Effector CD4-positive, alpha-beta T cell (primary cell): ENCODE results near the gene IRX6. TPM values are rescaled to one million over a fixed set of nuclear protein-coding genes. Genes with fewer than 3 reads are reported as not detected.

Experiments
- DNase-seq: peaks from one replicate; pipeline ENCODE4 v3.0.0-alpha.2; 2020
- total RNA-seq: gene quantifications from one replicate; lab custom pipeline; 2026; lab: John Stamatoyannopoulos, UW

Gene IRX6
- total RNA-seq = not detected

DNA sequence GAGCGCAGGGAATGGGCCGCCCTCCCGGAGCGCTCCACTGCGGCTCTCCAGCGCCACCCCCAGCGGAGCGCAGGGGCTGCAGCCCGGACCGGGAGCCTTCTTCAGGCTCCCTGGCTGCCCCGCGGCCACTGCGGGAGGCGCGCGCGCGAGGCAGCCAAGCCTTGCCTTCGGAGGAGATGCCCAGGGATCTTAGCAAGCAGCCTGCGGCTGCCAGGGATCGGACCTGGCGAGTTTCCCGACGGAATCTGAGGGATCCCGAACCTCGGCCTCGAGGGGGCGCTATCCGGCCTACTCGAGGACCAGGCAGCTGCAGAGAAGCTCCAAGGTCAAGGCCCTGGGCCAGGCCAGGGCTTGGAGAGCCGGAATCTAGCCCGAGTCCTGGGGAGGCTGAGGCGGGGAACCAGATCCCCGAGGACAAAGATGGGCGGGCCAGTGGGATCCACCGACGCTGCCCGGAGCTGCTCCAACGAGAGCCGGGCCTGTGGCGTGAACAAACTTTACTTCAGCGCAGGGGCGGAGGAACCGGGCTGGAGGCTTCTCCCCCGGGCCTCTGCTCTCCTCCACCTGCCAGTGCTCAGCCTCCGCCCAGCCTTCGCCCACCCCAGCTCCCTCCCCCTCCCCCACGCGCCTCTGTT lies at the start of gene IRX6:
Gene IRX6 (plus strand): TSS at position 567 of the 635 bp plus-strand sequence. CDS start 889 bp downstream, outside the sequence.
- no peak for DNase-seq

GRCh38 chr16:55274391-55274790 lies 49.6 kb upstream of the IRX6 start:
- no peak for DNase-seq

- DNase-seq = no peak
These were observed 48.8 kb upstream of the IRX6 start for GRCh38 chr16:55275167-55275566.

DNA sequence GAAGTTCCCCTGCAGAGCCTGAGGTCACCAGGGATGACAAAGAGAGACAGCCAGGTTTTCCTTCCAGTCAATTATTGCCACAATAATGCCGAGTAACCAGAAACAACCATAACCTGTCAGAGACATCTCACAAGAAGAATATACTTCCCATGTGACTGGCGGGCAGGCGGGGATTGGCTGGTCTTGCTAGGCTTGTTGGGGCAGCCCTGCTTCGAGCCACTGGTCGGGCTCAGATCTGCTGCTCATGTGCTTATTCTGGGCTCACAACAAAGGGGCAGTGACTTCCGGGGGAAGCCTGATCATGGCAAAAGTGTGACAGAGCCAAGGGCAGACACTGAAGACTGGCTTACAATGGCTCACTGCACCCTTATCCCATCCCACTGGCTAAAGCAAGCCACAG lies 48.1 kb upstream of the IRX6 start:
- no peak for DNase-seq

GRCh38 chr16:55277536-55277935 lies 46.5 kb upstream of the IRX6 start:
- no peak for DNase-seq

GRCh38 chr16:55279598-55279997 lies 44.4 kb upstream of the IRX6 start:
- DNase-seq = no peak

GRCh38 chr16:55280587-55280986 lies 43.4 kb upstream of the IRX6 start:
- DNase-seq = no peak

DNA sequence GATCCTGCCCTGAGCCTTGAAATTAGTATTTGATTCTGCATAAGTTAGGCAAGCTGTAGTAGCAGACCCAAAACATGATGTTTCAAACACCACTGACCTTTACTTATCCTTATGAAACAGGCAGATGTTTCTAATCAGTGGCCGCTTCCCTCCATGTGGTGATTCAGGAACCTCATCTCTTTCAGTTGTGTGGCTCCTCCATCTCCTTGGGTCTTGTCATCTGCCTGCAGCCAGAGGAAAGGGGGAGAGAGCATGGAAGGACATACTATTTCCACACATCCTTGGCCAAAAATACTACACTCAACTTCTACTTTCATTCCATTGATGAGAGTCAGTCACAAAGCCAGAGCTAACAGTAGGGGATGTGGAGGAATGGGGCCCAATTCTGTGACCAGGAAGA lies 41.6 kb upstream of the IRX6 start:
- DNase-seq = no peak

GRCh38 chr16:55283812-55284717 lies 39.9 kb upstream of the IRX6 start:
- no peak for DNase-seq

DNA sequence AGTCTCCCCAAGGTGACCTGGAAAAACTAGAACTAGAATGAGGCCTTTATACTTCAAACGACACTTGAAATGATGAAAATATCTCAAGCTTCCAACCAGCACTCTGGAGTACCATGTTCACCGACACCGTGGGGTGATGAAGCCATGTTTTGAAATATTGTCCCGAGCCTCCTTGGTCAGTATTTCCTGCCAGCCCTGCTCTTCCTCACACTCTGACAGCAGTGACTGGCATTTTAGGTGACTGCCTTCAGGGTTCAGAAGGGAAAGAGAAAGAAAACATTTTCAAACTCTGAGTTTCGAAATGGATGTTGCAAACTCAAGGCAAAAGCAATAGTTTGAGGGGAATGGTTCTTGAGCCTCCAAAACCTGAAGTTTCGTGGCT lies 39.3 kb upstream of the IRX6 start:
- DNase-seq = no peak

DNA sequence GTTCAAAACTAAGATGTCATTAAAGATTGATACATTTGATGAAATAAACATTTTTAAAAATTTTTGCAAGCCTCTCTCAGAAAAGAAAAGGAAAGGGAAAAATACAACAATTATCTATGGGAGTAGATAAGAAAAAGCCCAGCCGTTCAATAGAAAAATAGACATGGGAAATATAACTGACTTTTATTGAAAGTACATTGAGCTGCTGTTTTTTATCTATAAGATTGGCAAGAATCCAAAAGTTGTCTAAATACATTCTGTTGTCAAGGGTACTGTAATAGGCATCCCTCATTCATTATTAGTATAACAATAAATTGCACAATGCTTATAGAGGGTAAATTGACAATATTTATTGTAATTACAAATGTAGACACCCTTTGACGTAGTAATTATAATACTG lies 38.4 kb upstream of the IRX6 start:
- DNase-seq = no peak

DNA sequence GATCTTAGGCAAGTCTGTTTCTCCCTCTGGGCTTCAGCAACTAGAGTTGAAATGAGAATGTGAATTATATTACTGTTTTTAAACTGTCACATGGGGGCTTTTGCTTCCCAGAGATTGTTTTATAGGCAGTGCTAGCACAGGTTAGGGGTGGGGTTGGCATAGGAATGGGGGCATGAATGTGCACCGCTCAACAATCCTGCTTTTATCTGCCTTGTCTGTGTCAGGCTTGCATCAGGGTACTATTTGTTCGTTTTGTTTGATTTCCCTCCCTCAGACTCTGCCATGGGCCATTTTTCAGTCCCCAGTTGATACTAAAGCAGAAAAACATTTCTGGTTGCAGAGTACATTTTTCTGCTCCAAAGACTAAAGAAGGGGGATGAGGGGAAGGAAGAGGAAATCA lies 34.6 kb upstream of the IRX6 start:
- DNase-seq = no peak

GRCh38 chr16:55291847-55292246 lies 32.2 kb upstream of the IRX6 start:
- no peak for DNase-seq

GRCh38 chr16:55292491-55292890 lies 31.5 kb upstream of the IRX6 start:
- DNase-seq = no peak

DNA sequence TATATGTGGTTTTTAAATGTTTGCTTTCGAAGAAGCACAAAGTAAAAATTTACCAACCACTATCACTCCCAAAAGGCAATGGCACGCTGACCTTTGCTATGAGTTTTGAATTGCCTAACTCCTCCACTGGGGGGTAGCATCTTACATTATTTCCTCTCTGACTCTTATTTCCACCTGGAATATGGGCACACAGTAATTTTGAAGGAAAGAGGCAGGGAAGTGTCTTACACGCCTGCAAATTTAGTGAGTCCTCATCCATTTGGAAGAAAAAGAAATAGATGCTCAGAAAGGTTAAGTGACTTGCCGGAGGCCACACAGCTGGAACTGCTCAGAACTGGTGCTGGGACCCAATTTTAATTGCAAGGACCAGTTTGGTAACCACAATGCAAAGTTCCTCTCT lies 29.9 kb upstream of the IRX6 start:
- DNase-seq = no peak

DNA sequence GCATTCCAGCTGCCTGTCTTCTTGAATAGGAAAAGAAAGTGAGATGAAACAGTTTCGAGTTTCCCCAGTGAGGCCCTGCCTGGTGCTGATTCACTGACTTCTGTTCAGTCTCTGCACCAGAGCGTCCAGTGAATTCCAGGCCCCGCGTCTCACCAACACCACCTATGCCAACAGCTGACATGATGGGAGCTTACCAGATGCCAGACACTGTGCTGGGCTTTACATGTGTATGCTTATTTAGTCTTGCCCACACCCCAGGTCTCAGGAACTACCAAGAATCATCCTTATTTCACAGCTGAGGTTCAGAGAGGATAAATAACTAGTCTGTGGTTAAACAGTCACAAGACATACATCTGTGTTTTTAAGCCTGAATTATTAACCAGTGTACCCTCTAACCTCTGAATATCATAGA lies 29.1 kb upstream of the IRX6 start:
- no peak for DNase-seq

GRCh38 chr16:55297062-55297909 lies 26.7 kb upstream of the IRX6 start:
- no peak for DNase-seq

GRCh38 chr16:55297910-55298479 lies 26.0 kb upstream of the IRX6 start:
- DNase-seq = no peak

GRCh38 chr16:55301385-55302008 lies 22.5 kb upstream of the IRX6 start:
- no peak for DNase-seq

DNA sequence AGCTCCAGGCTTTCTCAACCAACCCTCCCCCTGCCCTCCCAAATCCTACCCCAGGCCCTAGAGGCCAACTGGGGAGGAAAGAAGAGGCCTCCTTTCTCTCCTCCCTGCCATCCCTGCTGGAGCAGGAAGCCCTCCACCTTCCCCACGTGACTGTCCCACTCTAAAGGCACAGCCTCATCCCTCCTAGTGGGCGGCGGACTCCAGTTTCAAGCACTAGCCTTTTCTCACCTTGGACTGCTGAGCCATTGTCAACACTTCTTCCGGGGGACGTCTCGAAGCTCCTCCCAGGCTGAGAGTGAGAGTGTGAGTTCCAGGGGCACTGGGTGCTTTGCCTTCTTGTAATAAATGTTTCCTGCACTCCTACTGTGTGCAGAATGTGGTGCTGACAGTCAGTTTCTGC lies 21.4 kb upstream of the IRX6 start:
- no peak for DNase-seq

DNA sequence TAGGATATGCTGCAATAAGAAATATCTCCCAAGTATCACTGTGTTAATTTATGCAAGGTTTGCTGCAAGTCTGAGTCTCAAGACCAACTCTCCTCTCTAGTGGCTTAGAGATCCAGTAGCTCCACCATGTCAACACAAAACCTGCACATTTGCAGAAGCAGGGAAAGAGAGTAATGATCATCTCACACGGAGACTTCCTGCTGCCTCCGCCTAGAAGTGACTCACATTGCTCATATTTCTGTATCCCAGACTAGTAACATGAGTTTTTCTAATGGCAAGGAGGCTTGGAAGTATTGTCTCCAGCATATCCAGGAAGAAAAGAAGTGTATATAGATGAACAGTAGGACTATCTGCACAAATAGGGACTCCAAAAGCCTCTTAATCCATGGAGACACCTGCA lies 15.0 kb upstream of the IRX6 start:
- no peak for DNase-seq

- no peak for DNase-seq
These were observed 1.7 kb upstream of the IRX6 start for GRCh38 chr16:55322327-55322726.
